LNCAP (cell line): ENCODE data around the gene ACVR1C.

Source experiments
- CTCF ChIP-seq: fragments of 450-650 bp; IDR thresholded peaks from 2 replicates; pipeline ENCODE4 v1.5.1; 2017; ENCODE audit warnings: mild to moderate bottlenecking

Gene ACVR1C

GRCh38 chr2:157572725-157573124 lies 55.9 kb downstream of the ACVR1C start:
- TF ChIP-seq CTCF: no peak

GRCh38 chr2:157565550-157565949 lies 63.1 kb downstream of the ACVR1C start:
- no peak for TF ChIP-seq CTCF

- no peak for TF ChIP-seq CTCF
Measured at GRCh38 chr2:157559890-157560289, 68.8 kb downstream of the ACVR1C start.

GRCh38 chr2:157559461-157559860 lies 69.2 kb downstream of the ACVR1C start:
- TF ChIP-seq CTCF: no peak

- TF ChIP-seq CTCF: no peak
Measured at GRCh38 chr2:157559061-157559460, 69.6 kb downstream of the ACVR1C start.

GRCh38 chr2:157557770-157558169 lies 70.9 kb downstream of the ACVR1C start:
- TF ChIP-seq CTCF: no peak

- TF ChIP-seq CTCF: no peak
Measured at GRCh38 chr2:157540102-157540501, 88.6 kb downstream of the ACVR1C start.

GRCh38 chr2:157538064-157538463 lies 90.6 kb downstream of the ACVR1C start:
- TF ChIP-seq CTCF: no peak
